HG03342 (cell line): ENCODE results near the gene GDF2.

Experiments
- ATAC-seq: cut with Tn5 transposase; IDR thresholded peaks from one replicate; pipeline ENCODE4 v1.9.1; 2021; ENCODE audit warnings: mild to moderate bottlenecking, moderate library complexity; ENCODE audit not compliant: unreplicated experiment

Gene GDF2

DNA sequence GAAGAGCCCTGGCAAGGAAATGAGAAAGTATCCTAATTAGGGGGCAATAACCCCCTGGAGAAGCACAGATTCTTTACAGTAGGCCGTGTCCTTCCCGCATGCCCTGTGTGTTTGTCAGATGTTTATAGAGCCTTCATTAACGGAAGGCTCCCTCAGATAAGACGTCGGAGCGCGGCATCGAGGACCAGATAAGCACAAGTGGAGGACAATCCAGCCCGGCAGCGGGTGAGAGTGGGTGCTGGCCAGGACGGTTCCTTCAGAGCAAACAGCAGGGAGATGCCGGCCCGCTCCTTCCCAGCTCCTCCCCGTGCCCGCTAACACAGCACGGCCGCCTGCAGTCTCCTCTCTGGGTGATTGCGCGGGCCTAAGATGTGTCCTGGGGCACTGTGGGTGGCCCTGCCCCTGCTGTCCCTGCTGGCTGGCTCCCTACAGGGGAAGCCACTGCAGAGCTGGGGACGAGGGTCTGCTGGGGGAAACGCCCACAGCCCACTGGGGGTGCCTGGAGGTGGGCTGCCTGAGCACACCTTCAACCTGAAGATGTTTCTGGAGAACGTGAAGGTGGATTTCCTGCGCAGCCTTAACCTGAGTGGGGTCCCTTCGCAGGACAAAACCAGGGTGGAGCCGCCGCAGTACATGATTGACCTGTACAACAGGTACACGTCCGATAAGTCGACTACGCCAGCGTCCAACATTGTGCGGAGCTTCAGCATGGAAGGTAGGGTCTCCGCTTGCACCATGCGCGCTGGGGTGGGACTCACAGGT lies at the start of gene GDF2:
Gene GDF2, plus strand, starts transcription at position 155 of the 762 bp plus-strand sequence. Its CDS starts 215 bp downstream, at position 370.
- ATAC-seq, result no peak

DNA sequence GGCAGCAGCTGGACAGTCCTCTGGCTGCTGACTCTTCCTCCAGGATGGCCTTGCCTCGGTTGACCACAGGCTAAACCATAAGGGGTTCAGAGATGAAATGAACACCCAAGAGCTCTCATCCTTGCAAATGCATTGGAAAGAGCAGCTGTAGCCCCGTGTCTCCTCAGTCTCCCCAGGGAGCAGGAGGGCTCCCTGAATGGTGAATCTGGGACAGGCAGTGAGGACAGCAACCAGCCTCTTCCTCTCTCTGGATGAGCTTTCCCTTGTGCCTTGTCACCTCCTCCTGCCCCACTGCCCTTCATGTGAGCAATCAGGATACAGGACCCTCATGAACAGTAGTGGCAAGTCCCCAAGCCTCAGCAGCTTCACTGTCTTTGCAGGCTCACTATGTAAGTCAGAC lies 46.2 kb upstream of the GDF2 start:
- no peak for ATAC-seq

DNA sequence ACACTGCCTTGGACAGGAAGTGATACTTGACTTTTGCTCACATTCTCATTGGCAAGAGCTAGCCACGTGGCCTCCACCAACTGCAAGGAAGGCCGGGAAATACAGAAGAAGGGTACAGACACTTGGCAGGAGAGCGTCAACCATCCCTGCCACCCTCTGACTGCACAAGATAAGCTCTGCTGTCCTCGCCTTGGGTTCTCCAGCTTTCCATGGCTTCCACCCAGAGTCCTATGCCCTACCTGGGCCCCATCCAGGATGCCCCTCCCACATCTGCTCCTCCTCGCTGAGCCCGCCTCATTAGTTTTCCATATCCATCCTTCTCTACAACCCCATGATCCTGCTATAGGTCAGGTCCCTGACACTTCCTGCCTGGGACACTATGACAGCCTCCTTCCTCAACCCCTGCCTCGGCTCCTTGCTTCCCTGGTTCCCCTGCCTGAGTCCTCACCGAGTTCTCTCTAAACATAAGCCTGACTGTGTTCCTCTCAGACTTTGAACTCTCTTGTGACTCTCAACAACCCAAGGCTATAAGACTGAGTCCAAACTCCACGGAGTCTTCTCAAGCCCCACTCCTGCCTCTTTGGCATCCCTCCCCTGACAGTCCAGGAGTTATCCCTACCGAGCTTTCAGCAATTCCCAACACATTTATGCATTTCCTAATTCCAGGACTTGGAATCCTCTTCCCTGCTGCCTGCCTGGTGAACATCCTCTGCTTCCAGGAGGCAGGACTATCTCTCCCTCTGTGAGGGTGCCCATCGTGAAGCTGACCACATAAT lies 45.5 kb upstream of the GDF2 start:
- ATAC-seq, result no peak

DNA sequence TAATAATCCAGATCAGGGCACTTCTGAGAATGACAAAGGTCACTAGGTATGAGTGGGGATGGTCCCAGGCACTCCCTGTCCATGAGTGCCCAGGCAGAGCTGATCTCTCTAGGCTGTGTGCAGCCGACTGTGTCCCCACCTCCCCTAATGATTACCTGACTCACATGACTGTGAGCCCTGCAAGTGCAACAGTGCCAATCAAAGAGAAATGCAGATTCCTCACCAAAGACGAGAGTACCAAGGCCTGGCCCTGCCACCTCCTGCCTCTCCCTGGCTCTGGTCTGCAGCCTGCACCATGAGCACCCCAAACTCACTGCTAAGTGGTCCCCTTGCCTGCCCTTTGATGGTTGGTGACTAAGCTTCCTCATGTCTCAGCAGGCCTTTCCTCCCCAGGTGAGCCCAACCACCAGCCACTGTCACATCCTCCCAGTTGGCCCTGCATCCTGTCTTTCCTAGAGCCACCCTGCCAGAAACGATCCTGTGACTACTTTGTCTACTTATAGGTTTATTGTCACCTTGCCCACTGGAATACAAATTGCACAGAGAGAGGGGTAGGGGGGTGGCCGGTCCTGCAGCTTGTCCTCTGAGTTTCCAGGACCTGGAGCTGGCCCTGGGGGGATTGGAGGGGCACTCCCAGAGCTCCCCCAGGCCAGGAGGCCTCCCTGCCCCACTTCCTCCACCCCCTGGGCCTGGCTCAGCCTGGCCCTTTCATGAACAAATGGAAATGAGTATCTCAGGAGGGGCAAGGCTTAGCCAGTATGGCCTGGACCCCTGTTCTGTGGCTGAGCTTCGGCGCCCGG lies 44.7 kb upstream of the GDF2 start:
- ATAC-seq, result no peak

DNA sequence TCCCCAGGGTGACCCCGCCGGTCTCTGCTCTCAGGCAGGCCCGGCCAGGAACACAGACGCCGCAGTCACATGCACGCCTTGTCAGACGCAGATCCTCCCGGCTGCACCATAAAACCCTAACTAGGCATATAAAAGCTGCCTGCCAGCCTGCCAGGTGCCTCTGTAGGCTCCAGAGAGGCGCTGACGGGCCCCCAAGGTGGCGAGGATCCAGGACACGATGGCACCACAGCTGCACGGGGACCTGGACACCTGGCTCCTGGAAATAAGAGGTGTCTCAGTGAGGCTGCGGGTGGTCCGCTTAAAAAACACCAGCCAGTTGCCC lies 44.1 kb upstream of the GDF2 start:
- no peak for ATAC-seq

DNA sequence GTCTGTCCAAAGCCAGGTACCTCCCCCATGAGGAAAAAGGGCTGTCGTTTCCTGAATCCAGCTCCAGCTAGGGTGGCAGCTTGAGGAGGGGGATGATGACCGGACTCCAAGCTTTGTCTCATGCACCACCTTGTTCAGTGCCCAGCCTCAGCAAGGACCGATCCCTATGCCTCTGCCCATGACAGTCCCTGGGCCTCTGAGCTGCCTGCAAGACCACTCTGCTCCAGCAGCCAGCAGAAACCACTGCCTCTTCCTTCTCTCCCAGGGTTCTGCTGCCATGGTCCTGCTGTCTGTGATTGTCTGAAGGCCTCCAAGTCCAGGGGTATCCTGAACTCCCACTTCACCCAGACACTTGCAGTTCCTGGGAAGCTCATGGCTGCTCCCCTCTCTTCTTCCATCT lies 43.5 kb upstream of the GDF2 start:
- no peak for ATAC-seq

DNA sequence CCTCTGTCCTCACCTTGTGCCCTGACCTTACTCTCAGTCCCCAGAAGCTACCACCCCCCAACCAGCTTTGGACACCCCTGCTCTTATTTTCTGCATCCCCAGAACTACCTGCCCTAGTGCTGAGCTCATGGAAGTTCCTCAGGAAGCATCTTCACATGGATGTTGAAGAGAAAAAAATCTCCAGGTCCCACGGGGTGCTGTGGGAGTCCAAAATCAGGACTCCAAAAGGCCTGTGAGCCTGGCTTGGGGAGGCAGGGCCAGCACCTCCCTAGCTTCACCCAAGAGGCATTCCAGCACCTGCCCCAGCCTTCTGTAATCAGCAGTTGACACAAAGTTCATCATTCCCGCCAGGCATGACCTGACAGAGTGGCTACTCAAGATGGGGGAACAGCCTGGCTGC lies 43.0 kb upstream of the GDF2 start:
- no peak for ATAC-seq

DNA sequence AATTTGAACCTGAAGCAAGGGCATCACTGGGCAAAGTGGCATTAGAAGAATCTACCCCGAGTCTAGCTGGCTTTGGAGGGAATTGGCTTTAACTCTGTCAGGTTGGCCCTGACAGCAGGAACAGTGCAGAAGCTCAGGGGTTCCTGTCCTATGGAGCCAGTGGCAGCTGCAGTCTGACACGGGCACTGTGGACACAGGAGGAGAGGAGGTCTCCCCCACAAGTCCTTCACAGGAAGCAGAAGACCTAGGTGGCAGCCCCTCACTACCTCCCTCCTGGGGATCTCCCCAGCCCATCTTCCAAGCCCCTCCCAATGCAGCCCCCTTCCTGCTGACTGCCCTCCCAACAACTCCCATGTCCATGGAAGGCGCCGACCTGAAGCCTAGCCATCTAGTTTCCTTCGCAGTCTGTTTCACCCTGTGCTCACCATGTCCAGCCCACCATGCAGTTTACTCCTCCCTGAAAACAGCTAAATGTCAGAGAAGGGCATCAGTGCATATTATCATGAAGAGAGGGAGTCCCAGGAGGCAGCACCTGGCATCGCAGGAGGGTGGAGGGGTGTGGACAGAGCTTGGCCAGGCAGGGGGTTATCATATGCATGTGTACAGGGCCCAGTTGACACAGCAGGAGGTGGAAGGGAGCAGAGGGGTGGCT lies 40.1 kb upstream of the GDF2 start:
- ATAC-seq, result no peak

DNA sequence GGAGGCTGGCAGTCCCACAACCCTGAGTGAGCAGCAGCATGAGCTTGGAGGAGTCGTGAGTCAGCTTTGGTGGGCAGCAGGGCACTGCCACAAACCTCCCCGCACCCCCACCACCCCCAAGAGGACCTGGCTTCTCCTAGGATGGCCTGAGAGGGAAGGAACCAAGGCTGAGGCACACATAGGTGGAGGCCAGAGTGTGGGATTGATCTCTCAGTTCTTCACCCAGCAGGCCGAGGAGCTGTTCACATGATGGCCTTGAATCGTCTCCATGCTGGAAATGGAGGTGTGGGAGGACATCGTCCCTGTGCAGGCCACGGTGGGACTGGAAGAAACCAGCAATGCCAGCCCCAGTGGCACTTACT lies 39.6 kb upstream of the GDF2 start:
- no peak for ATAC-seq

DNA sequence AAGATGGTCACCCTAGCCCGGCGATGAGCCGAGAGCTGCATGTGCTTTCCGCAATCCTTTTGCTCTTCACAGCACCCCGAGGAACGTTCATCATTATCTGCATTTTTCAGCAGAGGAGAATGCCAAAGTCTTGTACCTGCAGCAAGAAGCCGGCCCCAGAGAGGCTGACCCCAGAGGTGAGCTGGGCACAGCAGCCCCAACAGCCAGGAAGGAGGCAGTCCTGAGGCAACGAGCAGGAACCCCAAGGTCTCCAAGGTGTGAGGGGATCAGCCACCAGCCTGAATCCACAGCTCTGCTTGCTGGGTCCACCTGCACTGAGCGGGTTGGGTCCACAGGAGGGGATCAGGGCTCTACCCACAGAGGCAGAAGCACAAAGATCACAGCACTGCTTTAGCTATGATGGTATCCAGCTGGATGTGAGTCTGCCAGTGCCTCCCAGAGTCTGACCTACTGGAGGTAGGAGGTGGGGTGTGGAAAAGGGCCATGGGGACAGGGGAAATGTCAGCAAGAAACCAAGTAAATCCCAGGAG lies 39.1 kb upstream of the GDF2 start:
- no peak for ATAC-seq

DNA sequence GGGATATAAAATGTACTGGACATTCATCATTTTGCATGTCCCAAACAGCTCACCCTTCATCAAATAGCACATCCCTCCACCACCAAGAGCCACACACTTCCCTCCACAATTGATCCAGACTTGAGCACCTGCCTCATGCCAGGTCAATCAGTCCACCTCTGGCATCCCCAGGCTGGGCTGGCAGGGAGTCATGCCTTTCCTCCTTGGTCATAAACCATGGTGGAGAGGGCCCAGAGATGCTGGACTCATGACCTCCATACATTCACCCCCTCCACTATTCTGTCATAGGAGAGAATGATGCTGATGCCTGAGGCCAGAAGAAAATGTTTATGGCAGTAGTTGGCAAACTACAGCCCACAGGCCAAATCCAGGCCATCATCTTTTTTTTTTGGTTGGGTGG lies 38.4 kb upstream of the GDF2 start:
- no peak for ATAC-seq

DNA sequence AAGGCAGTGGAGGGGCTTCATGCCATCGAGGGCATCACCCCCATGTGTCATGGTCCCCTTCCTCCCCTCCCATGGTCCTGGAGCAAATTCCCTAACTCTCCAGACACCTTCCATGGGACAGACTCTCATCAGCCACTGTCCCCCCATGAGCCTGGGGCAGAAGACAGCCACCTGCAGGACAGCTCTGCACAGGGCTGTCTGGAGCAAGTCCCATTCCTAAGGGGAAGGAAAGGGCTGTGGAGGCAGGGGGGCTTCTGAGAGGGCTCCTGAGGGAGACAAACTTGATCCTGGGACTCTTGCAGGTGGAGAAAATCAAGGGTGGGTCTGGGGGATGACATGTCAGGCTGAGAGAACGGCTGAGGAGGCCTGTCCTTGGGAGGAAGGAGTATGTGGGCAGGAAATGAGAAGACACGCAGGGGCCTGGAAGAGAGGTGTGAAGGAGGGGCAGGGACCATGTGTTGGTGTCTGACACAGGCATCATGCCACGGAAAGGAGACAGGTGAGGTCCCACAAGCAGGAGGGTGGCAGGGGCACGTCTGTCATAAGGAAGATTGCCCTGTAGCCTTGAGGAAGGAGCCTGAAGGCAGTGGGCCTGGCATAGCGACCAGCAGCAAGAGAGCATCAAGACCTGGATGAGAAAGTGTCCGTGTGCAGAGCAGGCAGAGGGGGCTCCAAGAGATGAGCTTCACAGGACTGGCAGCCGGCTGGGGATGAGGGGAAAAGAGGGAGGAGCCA lies 36.7 kb upstream of the GDF2 start:
- no peak for ATAC-seq

DNA sequence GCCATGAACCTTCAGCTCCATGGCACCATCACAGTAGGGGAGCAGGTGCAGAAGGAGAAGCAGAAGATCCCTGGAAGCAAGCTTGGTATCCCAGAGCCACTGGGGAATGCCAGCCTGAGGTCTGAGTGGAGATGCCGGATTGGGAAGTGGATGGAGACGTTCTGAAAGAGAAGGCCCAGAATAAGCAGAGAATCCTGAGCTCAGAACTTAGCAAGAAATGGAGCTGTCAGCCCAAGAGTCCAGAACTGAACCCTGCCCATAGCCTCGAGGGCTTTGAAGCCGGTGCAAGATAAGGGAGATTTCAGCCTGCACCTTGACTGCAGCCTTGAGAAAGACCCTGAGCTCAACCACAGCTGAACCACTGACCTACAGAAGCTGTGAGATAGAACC lies 36.1 kb upstream of the GDF2 start:
- no peak for ATAC-seq

DNA sequence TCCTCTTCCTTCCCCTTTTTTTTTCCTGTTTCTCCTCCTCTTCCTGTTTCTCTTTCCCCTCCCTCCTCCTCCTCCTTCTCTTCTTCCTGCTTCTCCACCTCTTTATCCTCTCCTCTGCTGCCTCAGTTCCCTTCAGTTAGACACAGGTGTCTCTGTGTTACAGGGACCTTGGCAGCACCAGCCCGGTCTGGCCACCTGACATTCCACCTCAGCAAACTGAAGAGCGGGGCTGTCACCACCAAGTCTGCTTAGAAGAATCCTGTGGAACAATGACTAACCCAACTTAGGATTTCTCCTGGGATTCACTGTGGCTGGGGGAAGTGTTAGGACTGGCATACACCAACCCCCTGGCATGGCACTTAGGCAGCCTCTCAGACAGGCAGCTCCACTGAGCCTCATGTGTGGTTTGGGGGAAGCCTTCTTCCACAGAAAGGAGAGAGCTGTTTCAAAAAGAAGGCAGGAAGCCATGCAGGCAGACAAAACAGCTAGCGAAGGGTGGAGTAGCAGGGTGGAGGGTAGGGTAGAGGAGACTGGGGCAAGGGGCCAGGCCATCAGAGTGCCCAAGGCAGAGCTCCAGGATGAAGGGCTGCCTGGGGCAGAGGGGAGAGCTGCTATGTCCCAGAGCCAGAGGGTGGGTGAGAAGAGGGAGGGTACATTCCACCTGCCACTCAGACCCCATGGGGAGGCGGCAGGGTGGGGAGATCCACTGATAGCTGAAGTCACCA lies 35.5 kb upstream of the GDF2 start:
- no peak for ATAC-seq

DNA sequence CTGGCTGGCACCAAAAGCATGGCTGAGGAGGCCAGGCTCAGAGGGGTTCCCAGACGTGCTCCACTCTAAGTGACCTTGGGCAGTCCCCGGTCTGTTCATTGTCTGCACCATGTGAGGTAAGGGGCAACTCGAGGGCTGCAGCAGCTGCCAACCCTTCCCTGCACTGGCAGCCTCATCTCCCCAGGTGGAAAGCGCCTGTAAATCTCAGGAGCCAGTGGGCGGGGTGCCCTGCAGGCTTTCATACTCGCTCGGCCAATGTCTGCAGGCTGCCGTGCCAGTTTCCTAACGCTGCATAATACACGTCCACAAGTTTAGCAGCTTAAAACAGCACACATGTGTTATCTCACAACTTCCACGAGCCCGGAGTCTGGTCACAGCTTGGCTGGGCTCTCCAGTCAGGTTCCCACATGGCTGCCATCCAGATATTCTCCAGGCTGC lies 34.9 kb upstream of the GDF2 start:
- no peak for ATAC-seq

DNA sequence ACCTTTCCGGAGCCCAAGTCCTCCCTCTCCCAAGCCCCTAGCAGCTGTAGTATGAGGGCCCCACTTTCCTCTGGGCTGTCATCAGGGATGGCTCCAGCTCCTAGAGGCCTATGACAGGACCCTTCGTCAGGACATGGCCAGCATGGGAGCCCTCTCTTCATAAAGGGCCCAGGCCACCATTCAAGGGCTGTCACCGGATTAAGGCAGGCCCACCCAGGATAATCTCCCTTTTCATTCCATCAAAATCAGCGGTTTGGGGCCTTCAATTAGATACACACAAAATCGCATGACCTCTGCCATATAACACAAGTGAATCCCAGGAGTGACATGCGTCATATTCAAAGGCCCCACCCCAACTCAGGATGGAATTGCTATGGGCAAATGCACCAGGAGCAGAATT lies 34.4 kb upstream of the GDF2 start:
- no peak for ATAC-seq

DNA sequence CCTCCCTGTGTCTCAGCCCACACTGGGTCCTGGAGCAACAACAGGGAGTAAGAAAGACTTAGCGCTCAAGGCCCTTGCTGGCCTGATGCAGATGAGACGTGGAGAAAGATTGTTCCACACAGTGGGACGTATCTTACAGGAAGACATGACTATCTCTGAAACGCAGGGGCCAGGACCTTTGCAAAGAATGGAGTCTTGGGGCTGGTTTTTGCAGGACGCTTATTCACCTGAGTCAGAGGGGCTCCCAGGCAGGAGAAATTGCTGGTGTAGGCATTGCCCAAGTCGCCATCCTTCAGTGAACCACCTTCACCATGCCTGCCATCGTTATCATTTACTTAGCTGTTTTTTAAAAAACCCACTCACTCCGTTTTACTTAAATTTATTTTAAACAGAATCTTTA lies 34.0 kb upstream of the GDF2 start:
- no peak for ATAC-seq

DNA sequence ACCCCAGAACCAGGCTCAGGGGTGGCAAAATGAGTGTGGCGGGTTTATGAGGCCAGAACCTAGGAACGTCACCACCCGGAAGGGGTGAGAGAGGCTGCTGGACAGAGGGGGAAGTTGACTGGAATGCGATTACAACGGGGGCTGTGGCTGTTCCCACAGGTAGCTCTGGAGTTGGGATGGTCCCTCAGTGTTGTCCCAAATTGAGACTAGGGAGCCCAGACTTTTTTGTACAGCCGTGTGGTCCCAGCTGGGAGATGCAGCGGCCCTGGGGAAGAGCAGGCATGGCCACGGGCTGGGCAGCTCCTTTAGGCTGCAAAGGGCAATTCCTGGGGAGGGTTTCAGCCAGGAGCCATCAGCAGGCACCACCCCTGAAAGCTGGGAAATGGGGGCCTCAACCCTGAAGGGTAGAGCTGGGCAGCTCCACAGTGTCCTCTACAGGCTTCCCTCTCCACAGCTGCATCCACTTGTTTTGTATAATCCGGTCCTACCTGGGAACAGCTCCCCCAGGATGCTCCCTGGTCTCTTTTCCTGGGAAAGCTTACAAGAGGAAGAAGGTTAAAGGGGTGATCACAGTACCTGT lies 33.2 kb upstream of the GDF2 start:
- no peak for ATAC-seq

DNA sequence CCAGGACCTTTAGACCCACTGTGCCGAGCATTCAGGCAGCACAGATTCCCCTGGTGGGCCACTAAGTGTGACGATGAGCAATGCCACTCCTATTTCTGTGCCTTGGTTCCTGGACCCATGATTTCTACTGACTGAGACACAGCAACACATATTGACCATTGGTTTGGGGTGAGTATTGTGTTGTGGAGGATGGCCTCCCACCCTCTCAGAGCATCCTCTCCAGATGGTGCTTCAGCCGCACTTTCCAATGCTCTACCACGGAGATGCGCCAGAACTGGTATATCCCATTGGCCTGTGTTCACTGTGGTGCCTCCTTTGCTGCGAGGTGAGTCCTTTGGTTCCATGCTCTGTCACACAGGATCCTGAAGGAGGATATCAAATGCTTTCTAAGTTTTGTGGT lies 32.3 kb upstream of the GDF2 start:
- no peak for ATAC-seq
